Sigmoid colon (tissue), 7 donors: ENCODE measurements around the gene PTPRH. TPM values are rescaled to one million over a fixed set of nuclear protein-coding genes. Genes with fewer than 3 reads are reported as not detected.

ENCODE experiments used
- DNase-seq: peaks from one replicate; pipeline ENCODE4 v3.0.0-alpha.2; 2019
- H3K27ac ChIP-seq, 4 donors: fragments of 200-600 bp; sonication (generic); one replicate each; pipeline ENCODE4 v1.5.1; 2016 to 2019; ENCODE audit warnings: mild to moderate bottlenecking in 1 of 4
- H3K27me3 ChIP-seq, 3 donors: fragments of 200-600 bp; sonication (generic); one replicate each; pipeline ENCODE4 v1.5.1; 2019; ENCODE audit warnings: mild to moderate bottlenecking in 1 of 3
- H3K36me3 ChIP-seq, 4 donors: fragments of 200-600 bp; sonication (generic); one replicate each; pipeline ENCODE4 v1.5.1; 2016 to 2019
- H3K4me1 ChIP-seq, 4 donors: fragments of 200-600 bp; sonication (generic); one replicate each; pipeline ENCODE4 v1.5.1; 2017 to 2019
- H3K4me3 ChIP-seq, 4 donors: fragments of 200-600 bp; sonication (generic); one replicate each; pipeline ENCODE4 v1.5.1; 2017 to 2019; ENCODE audit warnings: mild to moderate bottlenecking in 2 of 4, moderate library complexity in 1 of 4
- H3K9me3 ChIP-seq, 4 donors: fragments of 200-600 bp in 3 of 4; sonication (generic) in 3 of 4; one replicate each; pipeline versions ENCODE4 v1.5.1 to v1.6.1; 2013 to 2019
- EP300 ChIP-seq, 4 donors: sonication (generic); formaldehyde crosslinking; IDR thresholded peaks; one replicate each; pipeline ENCODE4 v1.6.1; 2017; ENCODE audit warnings: antibody characterized with exemption in 4 of 4
- POLR2A ChIP-seq, 2 donors: fragments of 450-650 bp; IDR thresholded peaks; one replicate each; pipeline ENCODE4 v1.6.1; 2016; ENCODE audit warnings: antibody characterized with exemption in 2 of 2, mild to moderate bottlenecking in 2 of 2, moderate library complexity in 2 of 2
- POLR2AphosphoS5 ChIP-seq, 4 donors: sonication (generic); formaldehyde crosslinking; IDR thresholded peaks; one replicate each; pipeline ENCODE4 v1.6.1; 2017; ENCODE audit warnings: antibody characterized with exemption in 4 of 4
- WGBS, 2 donors: extraction: QIAGEN DNeasy Blood & Tissue Kit; methylation state at CpG; one replicate each; pipeline ENCODE4 v1.1.7; 2013; 5-methylcytosine and 5-hydroxymethylcytosine counted together
- intact Hi-C: fragments of 100-400 bp; cut with DNase I; formaldehyde crosslinking; loops from one replicate; pipeline ENCODE4 v1.15.1; 2023
- polyA plus RNA-seq, 3 donors: library from polyadenylated mRNA; stranded (reverse); fragments of 200-250 nt; gene quantifications; one replicate each; pipeline ENCODE4 v1.2.3, GENCODE V29; 2013
- total RNA-seq, 4 donors: library from RNA; depleted of rRNA; stranded (reverse); fragments of >200 nt; gene quantifications; one replicate each; pipeline ENCODE4 v1.1.0, GENCODE V29; 2016
- TF ChIP-seq, protein P1 (sequence below), 4 experiments: fragments of 450-650 bp in 3 of 4; fragments of 200-600 bp in 1 of 4; IDR thresholded peaks; one replicate each; pipeline ENCODE4 v1.5.1; 2016 to 2019; ENCODE audit warnings: antibody characterized with exemption in 4 of 4, mild to moderate bottlenecking in 3 of 4, moderate library complexity in 2 of 4
- donor health status: healthy with polysubstance abuse.
- donor health status: Bipolar disorder and iron deficiency.
- donor health status: healthy.

The PTPRH gene
- total and polyA plus RNA-seq, 7 donors = 0.95 to 61.3 (median 4.3) TPM

DNA sequence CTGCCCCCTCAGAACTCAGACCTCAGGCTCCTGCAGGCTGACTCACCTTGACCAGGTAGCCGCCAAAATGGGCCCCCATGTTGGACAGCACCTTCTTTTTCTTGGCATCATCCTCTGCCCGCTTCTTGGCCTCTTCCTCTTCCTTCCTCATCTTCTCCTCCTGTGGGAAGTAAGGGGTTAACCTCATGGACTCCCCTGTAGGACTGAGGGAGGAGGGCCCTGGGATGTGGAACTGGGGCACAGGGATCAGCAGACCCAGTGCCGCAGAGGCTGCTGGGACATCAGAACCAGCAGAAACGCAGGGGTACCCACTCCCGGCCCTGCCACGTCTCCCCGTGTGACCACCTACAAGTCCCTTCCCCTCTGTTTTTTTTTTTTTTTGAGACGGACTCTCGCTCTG is 71.4 kb downstream of the PTPRH start:
- H3K36me3 ChIP-seq = no peaks in the 10 kb centered on the region
- H3K27me3 ChIP-seq = peaks cover 18 to 88% (median 60%) of the 10 kb centered on the region in 3 donors
- no peak overlapping the region for H3K4me3 ChIP-seq
- 45 to 58% methylated on average over 9 of the region's 9 CpGs for WGBS, 2 donors
- no peak overlapping the region for H3K27ac ChIP-seq
- TF ChIP-seq, protein P1, sequence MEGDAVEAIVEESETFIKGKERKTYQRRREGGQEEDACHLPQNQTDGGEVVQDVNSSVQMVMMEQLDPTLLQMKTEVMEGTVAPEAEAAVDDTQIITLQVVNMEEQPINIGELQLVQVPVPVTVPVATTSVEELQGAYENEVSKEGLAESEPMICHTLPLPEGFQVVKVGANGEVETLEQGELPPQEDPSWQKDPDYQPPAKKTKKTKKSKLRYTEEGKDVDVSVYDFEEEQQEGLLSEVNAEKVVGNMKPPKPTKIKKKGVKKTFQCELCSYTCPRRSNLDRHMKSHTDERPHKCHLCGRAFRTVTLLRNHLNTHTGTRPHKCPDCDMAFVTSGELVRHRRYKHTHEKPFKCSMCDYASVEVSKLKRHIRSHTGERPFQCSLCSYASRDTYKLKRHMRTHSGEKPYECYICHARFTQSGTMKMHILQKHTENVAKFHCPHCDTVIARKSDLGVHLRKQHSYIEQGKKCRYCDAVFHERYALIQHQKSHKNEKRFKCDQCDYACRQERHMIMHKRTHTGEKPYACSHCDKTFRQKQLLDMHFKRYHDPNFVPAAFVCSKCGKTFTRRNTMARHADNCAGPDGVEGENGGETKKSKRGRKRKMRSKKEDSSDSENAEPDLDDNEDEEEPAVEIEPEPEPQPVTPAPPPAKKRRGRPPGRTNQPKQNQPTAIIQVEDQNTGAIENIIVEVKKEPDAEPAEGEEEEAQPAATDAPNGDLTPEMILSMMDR (IDR thresholded peaks at IDR 0.05) = no peak
- TF ChIP-seq EP300 (IDR thresholded peaks at IDR 0.05) (no peak), POLR2A (IDR thresholded peaks at IDR 0.05) (no peak), POLR2AphosphoS5 (IDR thresholded peaks at IDR 0.05) (no peak)
- H3K4me1 ChIP-seq = peaks cover 0 to 12% (median 0%) of the 10 kb centered on the region in 4 donors
- no peak for DNase-seq
- H3K9me3 ChIP-seq = no peaks in the 10 kb centered on the region
- intact Hi-C loops = no loop called here

DNA sequence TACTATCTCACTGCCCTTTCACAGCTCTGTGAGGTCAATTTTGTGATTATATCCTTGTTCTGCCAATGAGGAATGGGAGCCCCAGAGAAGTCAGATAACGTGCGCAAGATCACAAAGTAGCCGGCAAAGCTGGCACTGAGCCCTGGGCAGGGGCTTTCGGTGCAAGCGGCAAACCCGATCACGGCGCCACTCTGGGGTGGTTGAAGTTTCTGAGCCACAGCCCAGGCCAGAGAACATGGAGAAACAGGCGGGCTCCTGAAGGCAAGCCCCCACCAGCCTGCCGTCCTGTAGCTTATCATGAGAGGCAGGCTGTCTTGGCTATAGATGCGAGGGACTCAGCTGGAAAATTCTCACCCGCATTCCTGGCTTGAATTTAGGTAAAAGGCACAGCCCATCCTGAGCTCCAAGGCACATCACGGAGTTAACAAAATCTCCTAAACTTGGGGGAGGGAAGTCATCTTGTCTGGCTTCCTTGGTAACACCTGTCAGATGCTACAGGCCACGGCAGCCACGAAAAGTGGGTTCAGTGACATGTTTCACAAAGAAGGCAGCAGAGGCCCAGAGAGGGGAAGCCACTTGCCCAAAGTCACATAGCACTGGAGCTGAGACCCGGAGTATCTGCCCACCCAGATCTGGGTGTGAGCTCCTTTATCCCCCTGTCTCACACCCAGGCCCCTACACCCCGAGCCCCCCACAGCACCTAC is 72.8 kb downstream of the PTPRH start:
- no peaks in the 10 kb centered on the region for H3K9me3 ChIP-seq
- no peak for TF ChIP-seq EP300 (IDR thresholded peaks at IDR 0.05)
- no peak for TF ChIP-seq POLR2A (IDR thresholded peaks at IDR 0.05)
- TF ChIP-seq POLR2AphosphoS5 (IDR thresholded peaks at IDR 0.05) = no peak
- TF ChIP-seq, protein P1 (IDR thresholded peaks at IDR 0.05) = no peak
- WGBS, 2 donors = 72 to 84% methylated on average over 17 of the region's 17 CpGs
- intact Hi-C loops = no loop called here
- peaks cover 0 to 9% (median 0%) of the 10 kb centered on the region in 4 donors for H3K4me1 ChIP-seq
- DNase-seq = no peak
- no peak overlapping the region for H3K27ac ChIP-seq
- H3K27me3 ChIP-seq = peaks cover 11 to 86% (median 47%) of the 10 kb centered on the region in 3 donors
- no peaks in the 10 kb centered on the region for H3K36me3 ChIP-seq
- H3K4me3 ChIP-seq = no peak overlapping the region

DNA sequence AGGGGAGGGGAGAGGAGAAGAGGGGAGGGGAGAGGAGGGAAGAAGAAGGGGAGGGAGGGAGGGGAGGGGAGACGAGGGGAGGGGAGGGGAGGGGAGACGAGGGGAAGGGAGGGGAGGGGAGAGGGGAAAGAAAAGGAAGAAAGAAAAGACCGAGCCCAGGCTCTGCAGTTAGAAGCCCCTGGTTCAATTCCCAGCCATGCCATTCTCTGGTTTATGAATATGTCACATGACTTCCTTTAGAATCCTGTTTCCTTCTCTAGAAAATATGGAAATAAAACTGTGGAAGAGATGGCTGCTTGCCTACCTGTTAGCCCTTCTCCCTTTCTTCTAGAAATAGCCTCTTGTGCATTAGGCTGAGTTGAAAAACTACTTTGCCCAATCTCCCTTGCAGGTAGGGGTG is 74.6 kb downstream of the PTPRH start:
- Histone ChIP-seq H3K4me3 (no peak overlapping the region), H3K36me3 (no peaks in the 10 kb centered on the region), H3K27ac (no peak overlapping the region), H3K9me3 (no peaks in the 10 kb centered on the region), H3K4me1 (no peaks in the 10 kb centered on the region), H3K27me3 (peaks cover 10 to 86% (median 40%) of the 10 kb centered on the region in 3 donors)
- 0 to 3% methylated on average over 2 of the region's 3 CpGs for WGBS, 2 donors
- intact Hi-C loops = no loop called here
- DNase-seq = no peak
- TF ChIP-seq, protein P1 (IDR thresholded peaks at IDR 0.05) = no peak
- no peak for TF ChIP-seq POLR2A (IDR thresholded peaks at IDR 0.05)
- no peak for TF ChIP-seq POLR2AphosphoS5 (IDR thresholded peaks at IDR 0.05)
- TF ChIP-seq EP300 (IDR thresholded peaks at IDR 0.05) = no peak

GRCh38 chr19:55133639-55134444 is 75.5 kb downstream of the PTPRH start:
- Histone ChIP-seq H3K27me3 (peaks cover 10 to 85% (median 40%) of the 10 kb centered on the region in 3 donors), H3K9me3 (no peaks in the 10 kb centered on the region), H3K4me3 (no peak overlapping the region), H3K36me3 (no peaks in the 10 kb centered on the region), H3K27ac (no peak overlapping the region), H3K4me1 (no peaks in the 10 kb centered on the region)
- no peak for TF ChIP-seq POLR2A (IDR thresholded peaks at IDR 0.05)
- WGBS, 2 donors = 40 to 64% methylated on average over 25 of the region's 25 CpGs
- DNase-seq = no peak
- intact Hi-C loops = no loop called here

GRCh38 chr19:55132453-55133129 is 76.7 kb downstream of the PTPRH start:
- Histone ChIP-seq H3K27me3 (peaks cover 10 to 73% (median 30%) of the 10 kb centered on the region in 3 donors), H3K9me3 (no peaks in the 10 kb centered on the region), H3K4me1 (no peaks in the 10 kb centered on the region), H3K36me3 (no peaks in the 10 kb centered on the region), H3K4me3 (no peak overlapping the region), H3K27ac (no peak overlapping the region)
- intact Hi-C loops = no loop called here
- DNase-seq = no peak
- WGBS, 2 donors = 40 to 54% methylated on average over 14 of the region's 14 CpGs
- no peak for TF ChIP-seq POLR2A (IDR thresholded peaks at IDR 0.05)
